Kidney (tissue), 14 donors: Measurements from ENCODE around the gene CCDC9. TPM values are rescaled to one million over a fixed set of nuclear protein-coding genes. Genes with fewer than 3 reads are reported as not detected.
A peak's percentile ranks its signal among the peaks of the same experiment; 100 is the strongest.

Experiments
- DNase-seq, 5 donors: peaks; one replicate each; pipeline ENCODE4 v3.0.0-alpha.2; 2013 to 2020
- FAIRE-seq: peaks from 2 replicates; lab custom pipeline; 2012; peaks lifted over from hg19 to GRCh38; lab: Jason Lieb, UNC
- H3K27ac ChIP-seq, 2 donors: one replicate each; pipeline ENCODE4 v1.7.0; 2013; ENCODE audit warnings: low read depth in 2 of 2, low read length in 2 of 2, inconsistent platforms in 1 of 2
- H3K27me3 ChIP-seq: one replicate; pipeline ENCODE4 v1.7.1; 2013; ENCODE audit warnings: low read length, inconsistent platforms; ENCODE audit not compliant: control insufficient read depth, insufficient read depth
- H3K36me3 ChIP-seq, 3 donors: one replicate each; pipeline versions ENCODE4 v1.7.0 to v1.7.1; 2013; ENCODE audit warnings: low read length in 3 of 3, control low read depth in 1 of 3, inconsistent platforms in 1 of 3; ENCODE audit not compliant: insufficient read depth in 3 of 3, control insufficient read depth in 2 of 3
- H3K4me1 ChIP-seq, 3 donors: one replicate each; pipeline versions ENCODE4 v1.7.0 to v1.7.1; 2013; ENCODE audit warnings: low read length in 3 of 3, inconsistent platforms in 1 of 3, low read depth in 1 of 3; ENCODE audit not compliant: control insufficient read depth in 2 of 3, insufficient read depth in 2 of 3
- H3K4me3 ChIP-seq, 3 donors: one replicate each; pipeline versions ENCODE4 v1.7.0 to v1.8.1; 2013; ENCODE audit warnings: low read length in 3 of 3, control low read depth in 1 of 3, inconsistent platforms in 1 of 3
- H3K9ac ChIP-seq, 3 donors: one replicate each; pipeline versions ENCODE4 v1.7.0 to v1.7.1; 2013; ENCODE audit warnings: low read length in 3 of 3, control low read depth in 1 of 3, inconsistent platforms in 1 of 3
- H3K9me3 ChIP-seq, 3 donors: one replicate each; pipeline versions ENCODE4 v1.7.0 to v1.7.1; 2013; ENCODE audit warnings: low read length in 3 of 3, control low read depth in 1 of 3, inconsistent platforms in 1 of 3; ENCODE audit not compliant: control insufficient read depth in 2 of 3, insufficient read depth in 1 of 3
- intact Hi-C: fragments of 100-400 bp; cut with DNase I; formaldehyde crosslinking; loops from one replicate; pipeline ENCODE4 v1.11.1; 2022
- polyA plus RNA-seq: library from polyadenylated mRNA; stranded (reverse); fragments of 350-450 nt; fragmentation: Illumina TruSeq; extraction: RNeasy Lipid Tissue Mini Kit (QIAGEN cat#74804); gene quantifications from one replicate; pipeline ENCODE4 v1.2.3, GENCODE V29; 2014; ENCODE audit warnings: low read depth, low replicate concordance; ENCODE audit not compliant: insufficient read depth
- total RNA-seq: library from RNA; stranded (reverse); fragmentation: NEBNext Ultra II Directional; extraction: Animal tissue kit (Norgen Biotek cat#: 25700); gene quantifications from one replicate; pipeline ENCODE4 v1.2.1, GENCODE V29; 2021
- TF ChIP-seq, protein P1 (sequence below): IDR thresholded peaks from 3 replicates; pipeline ENCODE4 v1.5.1; 2012; ENCODE audit warnings: mild to moderate bottlenecking, moderate library complexity, borderline replicate concordance; ENCODE audit not compliant: insufficient read depth; ENCODE audit errors: extremely low read depth
- donor health status: control.
- donor health status: control.
- donor health status: control.
- donor health status: control.
- donor health status: control.
- donor health status: DM: yes; HTN: yes; CAD: no.
- donor health status: Normal renal cell carcinoma (clear cell type).

Gene CCDC9
- total and polyA plus RNA-seq, 2 donors from 2014 or later = 14.0 to 49.0 TPM

DNA sequence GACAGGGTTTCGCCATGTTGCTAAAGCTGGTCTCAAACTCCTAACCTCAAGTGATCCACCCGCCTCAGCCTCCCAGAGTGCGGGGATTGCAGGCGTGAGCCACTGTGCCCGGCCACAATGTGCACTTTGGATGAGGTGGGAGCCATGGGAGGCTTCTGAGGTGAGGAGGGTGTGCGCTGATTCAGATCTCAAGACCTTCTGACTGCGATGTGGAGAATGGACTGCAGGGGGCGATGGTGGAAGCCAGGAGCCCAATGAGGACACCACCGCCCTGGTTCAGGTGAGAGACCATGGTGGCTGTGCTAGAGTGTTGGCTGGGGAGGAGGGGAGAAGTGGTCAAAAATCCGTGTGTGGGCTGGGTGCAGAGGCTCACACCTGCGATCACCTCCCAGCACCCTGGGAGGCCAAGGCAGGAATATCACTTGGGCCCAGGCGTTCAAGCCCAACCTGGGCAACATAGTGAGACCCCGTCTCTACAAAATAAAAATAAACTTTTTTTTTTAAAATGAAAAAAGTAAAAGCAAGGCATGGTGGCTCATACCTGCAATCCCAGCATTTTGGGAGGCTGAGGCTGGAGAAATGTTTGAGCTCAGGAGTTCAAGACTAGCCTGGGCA, 24.0 kb downstream of the CCDC9 start:
- peaks cover 0 to 6% (median 0%) of the 10 kb centered on the region in 3 donors for H3K4me1 ChIP-seq
- FAIRE-seq (no peak), DNase-seq (peak in 1 of 5 donors; percentile 30)
- no peaks in the 10 kb centered on the region for H3K9me3 ChIP-seq
- no peak overlapping the region for H3K27ac ChIP-seq
- intact Hi-C loops = no loop called here
- TF ChIP-seq, protein P1, sequence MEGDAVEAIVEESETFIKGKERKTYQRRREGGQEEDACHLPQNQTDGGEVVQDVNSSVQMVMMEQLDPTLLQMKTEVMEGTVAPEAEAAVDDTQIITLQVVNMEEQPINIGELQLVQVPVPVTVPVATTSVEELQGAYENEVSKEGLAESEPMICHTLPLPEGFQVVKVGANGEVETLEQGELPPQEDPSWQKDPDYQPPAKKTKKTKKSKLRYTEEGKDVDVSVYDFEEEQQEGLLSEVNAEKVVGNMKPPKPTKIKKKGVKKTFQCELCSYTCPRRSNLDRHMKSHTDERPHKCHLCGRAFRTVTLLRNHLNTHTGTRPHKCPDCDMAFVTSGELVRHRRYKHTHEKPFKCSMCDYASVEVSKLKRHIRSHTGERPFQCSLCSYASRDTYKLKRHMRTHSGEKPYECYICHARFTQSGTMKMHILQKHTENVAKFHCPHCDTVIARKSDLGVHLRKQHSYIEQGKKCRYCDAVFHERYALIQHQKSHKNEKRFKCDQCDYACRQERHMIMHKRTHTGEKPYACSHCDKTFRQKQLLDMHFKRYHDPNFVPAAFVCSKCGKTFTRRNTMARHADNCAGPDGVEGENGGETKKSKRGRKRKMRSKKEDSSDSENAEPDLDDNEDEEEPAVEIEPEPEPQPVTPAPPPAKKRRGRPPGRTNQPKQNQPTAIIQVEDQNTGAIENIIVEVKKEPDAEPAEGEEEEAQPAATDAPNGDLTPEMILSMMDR = peak; percentile 24
- H3K4me3 ChIP-seq = no peak overlapping the region
- H3K27me3 ChIP-seq = no peaks in the 10 kb centered on the region
- H3K36me3 ChIP-seq = no peaks in the 10 kb centered on the region
- H3K9ac ChIP-seq = no peak overlapping the region

DNA sequence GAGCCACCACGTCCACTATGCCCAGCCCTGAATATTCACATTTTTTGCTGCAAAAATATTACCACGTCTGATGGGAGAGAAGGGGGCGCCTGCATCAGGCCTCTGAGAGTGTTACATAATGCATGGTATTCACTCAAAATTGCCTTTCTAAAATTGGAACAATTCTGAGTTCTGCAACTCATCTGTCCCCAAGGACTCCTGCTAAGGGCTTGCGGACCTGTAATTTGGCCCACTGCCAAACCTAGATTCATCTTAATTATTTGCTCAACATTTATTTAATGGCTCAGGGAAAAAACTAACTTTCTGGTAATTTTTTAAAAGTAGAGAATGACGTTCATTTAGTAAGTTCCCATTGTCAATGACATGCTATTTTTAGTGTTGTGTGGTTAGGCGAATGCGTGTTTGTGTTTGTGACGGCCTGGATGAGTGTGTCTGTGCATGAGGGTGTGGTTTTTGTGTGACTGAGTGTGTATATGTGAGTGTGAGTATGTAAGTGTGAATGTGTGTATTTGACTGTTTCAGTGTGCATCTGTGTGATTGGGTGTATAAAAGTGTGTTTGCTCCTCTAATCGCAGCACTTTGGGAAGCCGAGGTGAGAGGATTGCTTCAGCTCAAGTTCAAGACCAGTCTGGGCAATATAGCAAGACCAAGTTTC, 27.2 kb downstream of the CCDC9 start:
- DNase-seq (no peak), FAIRE-seq (no peak)
- H3K9me3 ChIP-seq = no peaks in the 10 kb centered on the region
- no peak overlapping the region for H3K27ac ChIP-seq
- TF ChIP-seq, protein P1 = no peak
- H3K4me1 ChIP-seq = no peaks in the 10 kb centered on the region
- no peak overlapping the region for H3K4me3 ChIP-seq
- no peaks in the 10 kb centered on the region for H3K36me3 ChIP-seq
- no peak overlapping the region for H3K9ac ChIP-seq
- no peaks in the 10 kb centered on the region for H3K27me3 ChIP-seq
- intact Hi-C loops = no loop called here

DNA sequence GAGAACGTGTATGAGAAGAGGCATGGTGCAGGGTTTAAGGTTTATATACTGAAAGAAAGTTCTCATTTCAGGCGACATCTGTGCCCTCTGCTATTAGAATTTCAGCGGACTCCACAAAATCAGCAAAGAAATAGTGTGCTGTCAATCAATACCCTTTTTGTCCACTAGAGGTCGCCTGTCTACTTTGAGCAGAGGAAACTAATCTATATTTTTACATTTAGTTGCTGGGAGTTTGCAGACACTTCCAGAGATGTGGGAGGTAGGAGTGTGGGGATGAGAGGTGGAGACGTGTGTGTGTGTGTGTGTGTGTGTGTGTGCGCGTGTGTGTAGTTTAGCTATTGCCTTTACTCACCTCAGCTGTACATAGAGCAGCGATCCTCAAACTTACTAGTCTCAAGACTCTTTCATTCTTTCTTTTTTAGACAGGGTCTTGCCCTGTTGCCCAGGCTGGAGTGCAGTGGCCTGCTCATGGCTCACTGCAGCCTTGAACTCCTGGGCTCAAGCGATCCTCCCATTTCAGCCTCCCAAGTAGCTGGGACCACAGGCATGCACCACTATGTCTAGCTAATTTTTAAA, 28.1 kb downstream of the CCDC9 start:
- intact Hi-C loops = no loop called here
- no peaks in the 10 kb centered on the region for H3K27me3 ChIP-seq
- H3K4me3 ChIP-seq = peak overlapping the region in 1 of 3 donors; percentile 16
- H3K4me1 ChIP-seq = peaks cover 0 to 5% (median 0%) of the 10 kb centered on the region in 3 donors
- DNase-seq = peak in 3 of 5 donors; percentile 61 to 79 (median 77)
- no peaks in the 10 kb centered on the region for H3K36me3 ChIP-seq
- no peaks in the 10 kb centered on the region for H3K9me3 ChIP-seq
- H3K27ac ChIP-seq = no peak overlapping the region
- no peak for FAIRE-seq
- TF ChIP-seq, protein P1 = peak; percentile 90
- H3K9ac ChIP-seq = no peak overlapping the region
